ENCODE measurements around the gene POU3F2.

- TF ChIP-seq CTCF (IDR thresholded peaks at IDR 0.05) (no peak), POLR2A (IDR thresholded peaks at IDR 0.05) (no peak)
Measured at GRCh38 chr6:98831057-98831958, 3.1 kb upstream of the POU3F2 start.
